ENCODE data around the gene IAH1.

Gene IAH1, protein sequence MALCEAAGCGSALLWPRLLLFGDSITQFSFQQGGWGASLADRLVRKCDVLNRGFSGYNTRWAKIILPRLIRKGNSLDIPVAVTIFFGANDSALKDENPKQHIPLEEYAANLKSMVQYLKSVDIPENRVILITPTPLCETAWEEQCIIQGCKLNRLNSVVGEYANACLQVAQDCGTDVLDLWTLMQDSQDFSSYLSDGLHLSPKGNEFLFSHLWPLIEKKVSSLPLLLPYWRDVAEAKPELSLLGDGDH

DNA sequence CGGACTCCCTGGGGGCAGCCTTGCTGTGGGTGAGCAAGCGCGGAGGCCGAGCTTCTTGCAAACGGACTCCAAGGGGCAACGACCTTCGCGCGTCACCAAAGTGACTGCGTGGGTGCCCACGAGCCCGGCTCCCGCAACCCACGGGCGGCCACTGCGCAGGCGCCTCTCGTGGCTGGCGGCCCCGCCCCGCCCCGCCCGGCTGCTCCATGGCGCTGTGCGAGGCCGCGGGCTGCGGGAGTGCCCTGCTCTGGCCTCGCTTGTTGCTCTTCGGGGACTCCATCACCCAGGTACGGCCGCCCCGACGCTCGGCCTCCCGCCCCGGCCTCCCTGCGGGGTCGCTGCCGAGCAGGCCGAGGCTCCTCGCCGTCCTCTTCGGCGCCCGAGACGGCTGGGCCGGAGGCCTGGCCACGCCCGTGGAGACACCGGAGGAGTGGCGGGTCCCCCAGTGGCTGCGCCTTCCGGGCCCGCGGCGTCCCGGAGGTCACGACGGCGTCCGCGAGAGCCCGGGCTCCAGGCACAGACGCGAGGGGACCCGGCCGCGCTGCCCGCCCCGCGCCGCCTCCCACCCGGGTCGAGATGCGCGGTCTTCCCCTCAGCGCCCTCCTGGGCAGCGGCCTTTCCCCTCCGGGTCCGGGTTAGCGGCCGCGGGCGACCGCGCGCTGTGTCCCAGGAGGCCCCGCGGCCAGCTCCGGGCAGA lies at the start of gene IAH1:
Gene IAH1, plus strand, starts transcription at position 191 of the 697 bp plus-strand sequence. Its CDS starts 16 bp downstream, at position 207.
- in situ Hi-C loops (cut with HindIII; ENCODE audit: low sequenced_read_pairs) = no loop called here

DNA sequence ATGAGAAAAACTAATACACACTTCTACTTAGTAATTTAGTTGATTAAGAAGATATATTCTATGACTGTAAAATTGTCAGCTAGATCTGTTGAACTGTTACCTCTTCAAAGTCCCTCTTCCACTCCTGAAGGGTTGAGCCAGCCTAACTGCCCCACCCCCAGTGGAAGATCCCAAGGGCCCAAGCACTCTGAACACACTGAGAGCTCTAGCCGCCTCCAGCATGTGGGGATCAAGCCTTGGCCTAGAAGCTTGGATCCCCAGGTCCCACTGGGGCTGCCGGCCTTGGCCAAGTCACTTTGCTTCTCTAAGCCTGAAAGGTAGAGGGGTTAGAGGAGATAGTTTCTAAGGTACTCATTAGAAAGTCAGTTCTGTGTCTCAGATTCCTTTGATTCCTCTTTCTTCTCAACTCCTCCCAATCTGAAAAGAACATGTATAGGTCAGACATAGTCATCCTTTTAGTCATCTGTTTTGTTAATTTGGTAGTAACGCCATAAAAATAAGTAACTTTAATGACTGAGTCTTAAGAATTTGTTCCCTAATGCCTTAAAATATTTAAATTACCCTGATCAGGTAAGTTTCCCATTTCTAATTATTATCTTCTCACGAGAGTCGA lies 45.3 kb upstream of the IAH1 start:
- in situ Hi-C loops (cut with HindIII; ENCODE audit: low sequenced_read_pairs) = no loop called here

DNA sequence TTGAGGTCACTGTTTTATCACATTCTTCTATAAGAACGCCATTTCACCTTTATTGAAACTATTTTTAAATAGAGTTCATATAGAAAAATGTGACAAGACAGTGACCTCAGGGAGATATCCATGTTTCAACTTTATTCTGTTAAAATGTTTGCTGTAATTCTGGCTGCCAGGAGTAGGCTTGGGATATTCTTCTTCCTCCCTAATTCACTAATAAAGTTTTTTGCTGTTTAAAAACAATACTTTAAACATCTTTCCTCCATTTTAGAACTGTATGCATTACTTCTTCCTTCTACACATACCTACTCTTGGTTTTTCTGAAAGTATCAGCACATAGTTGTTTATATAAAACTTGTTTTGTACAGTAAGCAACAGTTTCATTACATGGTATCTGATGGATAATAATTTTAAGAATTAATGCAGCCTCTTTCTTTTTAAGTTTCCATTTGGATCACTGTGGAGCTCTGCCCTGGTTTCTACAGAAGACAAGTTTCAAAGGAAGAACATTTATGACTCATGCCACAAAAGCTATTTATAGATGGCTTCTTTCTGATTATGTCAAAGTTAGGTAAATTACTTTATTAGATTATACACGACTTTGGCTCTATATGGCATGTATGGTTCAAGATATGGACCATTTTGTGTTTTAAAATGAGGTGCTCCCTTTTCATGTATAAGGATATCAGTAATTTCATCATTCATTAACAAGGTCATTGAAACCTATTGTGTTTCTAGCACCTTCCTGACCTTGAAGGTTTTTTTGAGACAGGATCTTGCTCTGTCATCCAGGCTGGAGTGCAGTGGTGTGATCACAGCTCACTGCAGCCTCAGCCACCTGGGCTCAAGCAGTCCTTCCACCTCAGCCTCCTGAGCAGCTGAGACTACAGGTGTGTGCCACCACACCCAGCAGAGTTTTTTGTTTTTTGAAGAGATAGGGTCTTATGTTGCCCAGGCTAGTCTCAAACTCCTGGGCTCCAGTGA lies 43.7 kb upstream of the IAH1 start:
- in situ Hi-C loops (cut with HindIII; ENCODE audit: low sequenced_read_pairs) = no loop called here

DNA sequence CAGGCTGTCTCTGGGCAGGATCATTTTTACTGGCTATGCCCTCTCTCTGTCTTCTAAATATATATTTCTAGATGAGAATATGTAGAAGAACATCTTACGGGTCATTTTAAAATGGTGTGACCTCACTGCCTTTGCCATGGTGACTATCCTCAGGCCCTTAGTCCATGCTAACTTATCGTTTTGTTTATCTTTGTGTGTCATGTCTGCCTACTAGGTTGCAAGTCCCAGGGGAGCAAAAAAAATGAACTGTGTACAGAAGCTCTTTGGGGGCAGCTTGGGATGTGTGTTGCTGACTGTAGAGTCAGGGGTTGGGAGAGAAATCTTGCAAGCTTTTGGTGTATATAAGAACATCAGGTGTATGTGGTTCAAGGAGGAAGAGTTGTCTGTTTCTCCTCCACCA lies 39.9 kb upstream of the IAH1 start:
- in situ Hi-C loops (cut with HindIII; ENCODE audit: low sequenced_read_pairs) = no loop called here

DNA sequence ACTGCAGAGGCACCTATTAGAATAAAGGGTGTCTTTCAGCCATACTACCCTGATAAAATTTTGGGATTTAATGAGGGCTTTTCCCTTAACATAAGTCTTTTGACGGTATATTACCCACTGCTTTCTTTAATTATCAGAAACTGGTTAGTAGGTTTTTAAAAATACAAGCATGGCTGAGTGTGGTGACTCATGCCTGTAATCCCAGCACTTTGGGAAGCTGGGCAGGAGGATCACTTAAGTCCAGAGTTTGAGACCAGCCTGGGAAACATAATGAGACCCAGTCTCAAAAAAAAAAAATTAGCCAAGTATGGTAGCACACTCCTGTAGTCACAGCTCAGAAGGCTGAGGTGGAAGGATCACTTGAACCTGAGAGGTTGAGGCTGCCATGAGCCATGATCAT lies 34.8 kb upstream of the IAH1 start:
- in situ Hi-C loops (cut with HindIII; ENCODE audit: low sequenced_read_pairs) = no loop called here

DNA sequence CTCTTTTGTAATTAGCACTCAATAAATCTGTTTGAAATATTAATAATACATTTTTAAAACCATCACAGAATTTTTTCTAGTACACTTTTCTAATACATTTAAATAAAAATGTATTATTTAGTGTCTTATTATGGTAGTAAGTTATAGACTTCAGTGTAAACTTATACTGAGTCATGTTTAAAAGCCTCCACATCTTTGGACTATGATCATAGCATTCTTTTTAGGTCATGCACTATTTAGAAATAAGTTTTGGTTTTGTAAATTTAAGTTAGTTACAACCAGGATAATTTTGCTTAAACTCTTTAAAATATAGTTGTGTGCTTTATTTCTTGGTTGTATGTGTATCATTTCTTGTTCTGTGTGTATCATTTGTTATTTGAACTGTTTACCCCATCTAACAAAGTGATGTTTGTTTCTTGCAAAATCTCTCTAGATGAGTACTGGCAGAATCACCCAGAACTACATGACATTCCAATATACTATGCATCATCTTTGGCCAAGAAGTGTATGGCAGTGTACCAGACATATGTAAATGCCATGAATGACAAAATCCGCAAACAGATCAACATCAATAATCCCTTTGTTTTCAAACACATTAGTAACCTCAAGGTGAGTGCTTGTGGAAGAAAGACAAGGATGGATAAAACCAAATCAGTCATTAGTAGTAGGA lies 34.2 kb upstream of the IAH1 start:
- in situ Hi-C loops (cut with HindIII; ENCODE audit: low sequenced_read_pairs) = no loop called here

DNA sequence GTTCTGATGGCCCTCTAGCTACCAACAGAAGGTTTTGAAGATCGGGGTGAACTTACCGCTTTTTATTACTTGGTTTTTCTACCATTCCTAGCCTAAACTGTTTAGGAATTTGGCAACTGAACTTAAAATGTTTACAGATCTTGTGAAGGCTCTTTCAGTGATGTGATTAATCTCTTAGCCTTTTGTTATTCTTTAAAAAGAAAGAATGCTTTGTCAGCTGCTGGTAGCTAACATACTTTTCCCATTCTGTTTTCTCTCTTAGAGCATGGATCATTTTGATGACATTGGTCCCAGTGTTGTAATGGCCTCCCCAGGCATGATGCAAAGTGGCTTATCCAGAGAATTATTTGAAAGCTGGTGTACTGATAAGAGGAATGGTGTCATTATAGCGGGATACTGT lies 32.8 kb upstream of the IAH1 start:
- in situ Hi-C loops (cut with HindIII; ENCODE audit: low sequenced_read_pairs) = no loop called here

DNA sequence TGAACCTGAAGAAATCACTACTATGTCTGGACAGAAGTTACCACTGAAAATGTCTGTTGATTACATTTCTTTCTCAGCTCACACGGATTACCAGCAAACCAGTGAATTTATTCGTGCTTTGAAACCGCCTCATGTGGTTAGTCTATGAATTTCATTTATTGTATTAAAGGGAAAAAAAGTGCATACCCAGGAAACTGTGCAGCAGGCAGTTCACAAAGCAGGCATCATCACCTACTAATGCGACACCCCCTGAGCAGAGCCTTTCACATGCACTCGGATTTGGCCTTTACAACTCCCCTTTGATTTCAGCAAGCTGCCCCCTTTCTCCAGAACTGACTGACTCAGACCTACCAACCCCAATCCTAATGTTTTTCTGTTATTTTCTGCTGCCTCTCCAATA lies 30.8 kb upstream of the IAH1 start:
- in situ Hi-C loops (cut with HindIII; ENCODE audit: low sequenced_read_pairs) = no loop called here

DNA sequence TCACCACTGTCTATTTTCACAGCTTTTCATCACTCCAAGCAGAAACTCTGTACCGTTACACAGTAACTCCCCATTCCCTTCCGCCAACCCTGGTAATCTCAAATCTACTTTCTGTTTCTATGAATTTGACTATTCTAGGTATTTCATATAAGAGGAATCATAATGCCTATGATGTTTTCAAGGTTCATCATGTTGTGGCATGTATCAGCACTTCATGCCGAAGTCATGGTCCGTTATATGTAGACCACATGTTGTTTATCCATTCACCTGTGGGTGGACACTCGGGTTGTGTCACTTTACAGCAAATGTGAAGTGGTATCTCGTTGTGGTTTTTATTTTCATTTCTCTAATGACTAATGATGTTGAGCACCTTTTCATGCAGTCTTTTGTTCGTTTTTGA lies 29.3 kb upstream of the IAH1 start:
- in situ Hi-C loops (cut with HindIII; ENCODE audit: low sequenced_read_pairs) = no loop called here

DNA sequence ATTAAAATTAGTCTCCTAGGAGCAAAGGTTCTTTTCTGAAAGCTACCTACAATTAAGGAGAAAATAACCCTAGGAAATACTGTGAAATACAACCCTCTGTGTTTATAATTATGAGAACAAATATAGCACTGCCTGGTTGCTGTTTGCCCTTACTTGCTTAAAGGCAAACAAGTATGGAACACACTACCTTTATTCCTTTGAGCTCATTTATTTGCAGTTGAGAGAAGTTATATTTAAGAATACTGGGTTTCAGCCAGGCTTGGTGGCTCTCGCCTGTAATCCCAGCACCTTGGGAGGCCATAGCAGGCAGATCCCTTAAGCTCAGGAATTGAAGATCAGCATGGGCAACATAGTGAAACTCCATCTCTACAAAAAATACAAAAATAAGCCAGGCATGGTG lies 23.1 kb upstream of the IAH1 start:
- in situ Hi-C loops (cut with HindIII; ENCODE audit: low sequenced_read_pairs) = no loop called here

DNA sequence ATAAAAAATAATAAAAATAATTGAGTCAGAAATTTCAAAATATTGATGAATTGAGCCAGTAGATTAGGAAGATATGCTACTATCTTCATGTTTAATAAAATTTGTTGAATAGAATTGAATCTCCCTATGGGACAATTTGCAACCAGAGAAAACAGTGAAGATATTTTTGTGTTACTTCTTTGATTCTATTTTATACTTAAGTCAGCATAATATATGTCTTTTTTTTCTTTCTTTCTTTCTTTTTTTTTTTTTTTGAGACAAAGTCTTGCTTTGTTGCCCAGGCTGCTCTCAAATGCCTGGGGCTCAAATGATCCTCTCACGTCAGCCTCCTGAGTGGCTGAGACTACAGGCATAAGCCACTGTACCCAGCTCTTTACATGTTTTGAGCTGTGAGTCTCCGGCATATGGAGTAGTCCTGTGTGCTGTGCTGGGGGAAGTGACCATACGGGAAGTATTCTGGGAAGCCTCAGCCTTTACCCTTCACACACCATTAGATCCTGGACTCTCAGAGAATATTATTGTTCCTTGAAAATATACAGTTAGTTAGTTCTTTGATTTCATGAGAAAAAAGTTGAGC lies 13.8 kb upstream of the IAH1 start:
- in situ Hi-C loops (cut with HindIII; ENCODE audit: low sequenced_read_pairs) = no loop called here

DNA sequence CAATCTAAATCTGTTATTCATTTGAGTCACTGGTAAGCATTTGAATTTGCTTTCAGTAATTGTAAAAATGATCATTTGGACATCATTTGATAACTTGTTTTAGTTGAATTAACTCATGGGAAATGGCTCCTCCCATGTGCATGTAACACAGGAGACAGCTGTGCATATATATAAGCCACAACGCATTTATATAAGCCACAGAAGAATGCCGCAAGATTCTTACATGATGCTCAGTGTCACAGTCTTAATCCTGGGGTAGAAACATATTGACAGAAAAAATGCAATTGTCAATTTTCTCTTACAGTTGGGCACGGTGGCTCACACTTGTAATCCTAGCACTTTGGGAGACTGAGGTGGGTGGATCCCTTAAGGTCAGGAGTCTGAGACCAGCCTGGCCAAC lies 13.3 kb upstream of the IAH1 start:
- in situ Hi-C loops (cut with HindIII; ENCODE audit: low sequenced_read_pairs) = no loop called here

DNA sequence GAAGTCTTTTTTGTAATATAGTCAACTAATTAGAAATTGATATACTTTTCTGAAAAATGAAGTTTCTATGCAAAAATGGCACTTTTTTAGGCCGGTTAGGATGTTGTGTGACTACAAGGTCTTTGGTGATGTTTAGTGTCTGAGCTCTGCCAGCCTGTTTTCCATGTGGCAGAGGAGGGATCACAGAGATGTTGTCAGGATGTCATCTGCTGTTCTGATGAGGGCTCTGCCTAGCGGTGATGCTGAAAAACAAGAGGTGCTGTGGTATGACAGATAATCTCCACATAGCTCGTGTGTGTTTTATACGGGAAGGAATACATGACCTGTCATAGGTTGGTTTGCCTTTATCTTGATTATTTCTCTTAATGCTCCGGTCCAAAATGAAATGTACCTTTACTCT lies 12.0 kb upstream of the IAH1 start:
- in situ Hi-C loops (cut with HindIII; ENCODE audit: low sequenced_read_pairs) = no loop called here

DNA sequence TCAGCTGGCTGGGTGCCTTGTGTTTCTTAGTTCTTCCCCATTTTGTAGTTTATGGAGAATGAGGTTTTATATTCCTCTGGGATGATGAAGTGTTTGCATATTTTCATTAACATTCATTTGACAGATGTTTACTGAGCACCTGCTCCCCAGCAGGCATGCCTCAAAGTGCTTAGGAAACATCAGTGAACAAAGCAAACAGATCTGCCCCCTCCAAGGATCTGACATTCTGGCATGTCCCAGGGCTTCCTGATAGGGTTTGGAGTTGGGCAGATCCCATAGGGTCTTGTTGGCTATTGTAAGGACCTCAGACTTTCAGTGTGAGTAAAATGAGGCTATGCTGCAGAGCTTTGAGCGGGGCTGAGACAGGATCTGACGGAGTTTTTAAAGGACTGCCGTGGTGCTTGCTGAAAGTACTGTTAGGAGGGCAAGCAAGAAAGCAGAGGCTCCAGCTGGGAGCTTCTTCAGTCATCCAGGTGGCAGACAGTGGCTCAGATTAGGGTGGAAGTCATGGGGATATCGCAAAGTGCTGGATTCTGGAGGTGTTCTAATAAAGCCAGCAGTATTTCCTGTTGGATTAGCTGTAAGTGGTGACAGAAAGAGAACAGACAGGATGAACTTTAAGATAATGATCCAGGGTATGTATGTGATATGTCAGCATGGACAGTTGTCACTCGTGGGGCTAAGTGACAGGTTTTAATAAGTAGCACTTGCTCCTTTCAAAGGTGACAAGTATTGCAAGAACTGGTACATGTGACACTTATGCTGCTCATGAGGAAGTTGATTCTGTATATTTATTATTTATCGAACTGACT lies 11.3 kb upstream of the IAH1 start:
- in situ Hi-C loops (cut with HindIII; ENCODE audit: low sequenced_read_pairs) = no loop called here

DNA sequence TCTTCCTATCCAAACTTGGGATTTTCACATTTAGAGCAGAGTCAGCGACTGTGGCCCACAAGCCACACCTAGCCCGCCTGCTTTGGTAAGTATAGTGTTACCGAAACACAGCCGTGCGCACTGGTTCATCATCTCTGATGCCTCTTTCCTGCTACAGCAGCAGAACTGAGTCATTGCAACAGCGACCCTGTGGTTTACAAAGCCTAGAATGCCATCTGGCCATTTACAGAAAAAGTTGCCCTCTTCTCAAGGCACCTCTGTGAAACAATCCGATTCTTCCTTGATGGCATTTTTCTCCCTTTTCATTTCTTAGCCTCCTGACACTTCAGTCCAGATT lies 10.7 kb upstream of the IAH1 start:
- in situ Hi-C loops (cut with HindIII; ENCODE audit: low sequenced_read_pairs) = no loop called here

DNA sequence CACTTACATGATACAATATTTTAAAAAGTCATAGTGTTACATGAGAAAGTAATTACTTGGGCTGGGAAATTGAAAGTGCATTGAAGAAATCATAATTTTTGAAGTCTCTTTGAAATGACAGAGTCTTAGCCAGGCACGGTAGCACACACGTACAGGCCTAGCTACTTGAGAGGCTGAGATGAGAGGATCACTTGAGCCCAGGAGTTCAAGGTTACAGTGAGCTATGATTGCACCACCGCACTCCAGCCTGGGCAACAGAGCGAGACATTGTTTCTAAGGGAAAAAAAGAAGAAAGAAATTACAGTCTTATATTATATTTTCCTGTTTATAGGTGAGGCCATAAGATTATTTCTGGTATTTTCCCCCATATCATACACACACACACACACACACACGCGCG lies 9.2 kb upstream of the IAH1 start:
- in situ Hi-C loops (cut with HindIII; ENCODE audit: low sequenced_read_pairs) = no loop called here

DNA sequence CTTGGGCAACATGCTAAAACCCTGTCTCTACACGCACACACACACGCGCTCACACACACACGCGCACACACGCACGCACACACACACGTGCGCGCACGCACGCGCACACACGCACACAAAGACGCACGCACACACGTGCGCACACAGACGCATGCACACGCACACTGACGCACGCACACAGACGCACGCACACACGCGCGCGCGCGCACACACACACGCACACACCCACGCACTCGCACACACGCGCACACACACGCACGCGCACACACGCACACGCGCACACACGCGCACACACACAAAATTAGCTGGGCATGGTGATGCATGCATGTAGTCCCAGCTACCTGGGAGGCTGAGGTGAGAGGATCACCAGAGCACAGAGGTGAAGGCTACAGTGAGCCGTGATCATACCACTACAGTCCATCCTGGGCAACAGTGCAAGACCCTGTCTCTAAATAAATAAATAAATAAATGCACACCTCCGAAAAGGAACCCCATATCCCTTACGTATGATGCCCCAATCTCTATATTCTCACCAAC lies 8.1 kb upstream of the IAH1 start:
- in situ Hi-C loops (cut with HindIII; ENCODE audit: low sequenced_read_pairs) = no loop called here

DNA sequence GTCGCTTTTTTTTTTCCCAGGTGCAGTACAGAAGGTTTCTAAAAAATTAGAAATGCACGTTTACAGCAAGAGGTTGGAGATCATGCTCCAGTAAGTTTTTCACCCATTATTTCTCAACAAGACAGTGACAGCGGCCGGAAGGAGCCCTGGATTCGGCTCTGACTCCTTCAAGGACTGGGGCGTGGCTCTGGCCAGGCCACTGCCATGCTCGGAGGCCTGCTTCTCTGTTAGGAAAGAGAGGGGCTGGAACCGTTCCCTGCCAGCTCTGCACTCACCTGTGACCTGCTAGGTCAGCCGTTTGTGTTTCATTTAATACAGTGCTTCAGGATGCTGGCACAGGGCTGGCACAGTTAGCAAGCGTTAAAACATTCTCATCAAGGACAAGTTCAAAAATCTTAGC lies 6.7 kb upstream of the IAH1 start:
- in situ Hi-C loops (cut with HindIII; ENCODE audit: low sequenced_read_pairs) = no loop called here

DNA sequence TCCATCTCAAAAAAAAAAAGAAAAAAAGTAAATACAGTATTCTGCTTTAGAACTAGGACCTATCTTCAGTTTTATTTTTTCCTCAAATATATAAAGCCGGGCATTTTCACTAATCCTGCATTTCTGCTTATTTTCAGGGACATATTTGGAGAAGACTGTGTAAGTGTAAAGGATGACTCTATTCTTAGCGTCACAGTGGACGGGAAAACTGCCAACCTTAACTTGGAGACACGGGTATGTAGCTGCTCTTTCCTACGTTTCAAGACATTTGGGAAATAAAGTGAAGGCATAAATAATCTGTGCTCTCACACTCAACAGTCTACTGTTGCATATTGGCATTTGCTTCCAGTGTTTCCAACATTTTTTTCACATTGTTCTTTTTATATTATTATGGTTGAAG lies 3.1 kb upstream of the IAH1 start:
- in situ Hi-C loops (cut with HindIII; ENCODE audit: low sequenced_read_pairs) = no loop called here
